SK-N-SH (cell line): ENCODE measurements around the gene WNT1. TPM values are rescaled to one million over a fixed set of nuclear protein-coding genes. Genes with fewer than 3 reads are reported as not detected.

Experiments used
- CTCF ChIA-PET: fragments of 300-600, 350-600 bp; formaldehyde crosslinking; extraction: SDS; loops from one replicate; lab custom pipeline; 2021; lab: Yijun Ruan, JAX
- POLR2A ChIA-PET: fragments of 350-600 bp; sonication (Branson Sonifier 250); formaldehyde crosslinking; extraction: SDS; loops from one replicate; lab custom pipeline; 2020; ENCODE audit warnings: antibody characterized with exemption, inconsistent platforms; lab: Yijun Ruan, JAX
- DNase-seq: peaks from one replicate; pipeline ENCODE4 v3.0.0; 2012
- H2AFZ ChIP-seq: fragments of 200-600 bp; sonication (generic); 2 replicates; pipeline ENCODE4 v1.8.1; 2016; ENCODE audit warnings: antibody characterized with exemption, mild to moderate bottlenecking, low read depth
- H3F3A ChIP-seq: fragments of 200-600 bp; sonication (generic); replicated peaks from 2 replicates; pipeline ENCODE3; 2016; ENCODE audit warnings: antibody characterized with exemption, mild to moderate bottlenecking; ENCODE audit not compliant: insufficient read depth
- H3K27ac ChIP-seq, 2 experiments: fragments of 200-500 bp in 1 of 2; fragments of 200-600 bp in 1 of 2; sonication (Bioruptor generic) in 1 of 2; sonication (generic), shearing (Covaris generic) in 1 of 2; 2 replicates each; pipeline versions ENCODE4 v1.5.1 to v1.6.1; 2014 to 2016; ENCODE audit warnings: low read depth in 2 of 2, inconsistent platforms in 1 of 2, low read length in 1 of 2, mild to moderate bottlenecking in 1 of 2, mixed read lengths in 1 of 2
- H3K27me3 ChIP-seq: fragments of 200-600 bp; sonication (generic), shearing (Covaris generic); 2 replicates; pipeline ENCODE4 v1.6.1; 2016; ENCODE audit warnings: mixed run types; ENCODE audit not compliant: insufficient read depth
- H3K36me3 ChIP-seq, 2 experiments: fragments of 200-500 bp in 1 of 2; fragments of 200-600 bp in 1 of 2; sonication (Bioruptor generic) in 1 of 2; sonication (generic) in 1 of 2; replicated peaks in 1 of 2; 2 replicates each; pipeline versions ENCODE3 to v1.5.1; 2014 to 2016; ENCODE audit warnings: low read length in 1 of 2, mild to moderate bottlenecking in 1 of 2; ENCODE audit not compliant: insufficient read depth in 2 of 2, control insufficient read depth in 1 of 2
- H3K4me1 ChIP-seq, 2 experiments: fragments of 200-500 bp in 1 of 2; fragments of 200-600 bp in 1 of 2; sonication (Bioruptor generic) in 1 of 2; sonication (generic), shearing (Covaris generic) in 1 of 2; 2 replicates each; pipeline versions ENCODE4 v1.5.1 to v1.6.1; 2014 to 2016; ENCODE audit warnings: low read depth in 1 of 2, low read length in 1 of 2, mixed run types in 1 of 2; ENCODE audit not compliant: insufficient read depth in 2 of 2, control insufficient read depth in 1 of 2
- H3K4me2 ChIP-seq: fragments of 200-600 bp; sonication (generic), shearing (Covaris generic); 2 replicates; pipeline ENCODE4 v1.6.1; 2017; ENCODE audit warnings: mixed run types
- H3K4me3 ChIP-seq, 2 experiments: fragments of 200-500 bp in 1 of 2; fragments of 200-600 bp in 1 of 2; sonication (Bioruptor generic) in 1 of 2; sonication (generic), shearing (Covaris generic) in 1 of 2; 2 replicates each; pipeline versions ENCODE4 v1.5.1 to v1.8.1; 2014 to 2016; ENCODE audit warnings: low read depth in 2 of 2, inconsistent platforms in 1 of 2, low read length in 1 of 2, mild to moderate bottlenecking in 1 of 2, mixed read lengths in 1 of 2, moderate library complexity in 1 of 2
- H3K79me2 ChIP-seq: fragments of 200-600 bp; sonication (generic); 2 replicates; pipeline ENCODE4 v1.8.1; 2017; ENCODE audit warnings: mild to moderate bottlenecking; ENCODE audit not compliant: insufficient read depth
- H3K9ac ChIP-seq: fragments of 200-600 bp; sonication (generic); 2 replicates; pipeline ENCODE4 v1.6.1; 2017; ENCODE audit warnings: mixed run types
- H3K9me2 ChIP-seq: fragments of 200-600 bp; sonication (generic); 2 replicates; pipeline ENCODE4 v1.6.1; 2017; ENCODE audit warnings: mixed run types
- H3K9me3 ChIP-seq: fragments of 200-600 bp; sonication (generic); 2 replicates; pipeline ENCODE4 v1.6.1; 2017; ENCODE audit warnings: mixed run types, mild to moderate bottlenecking, moderate library complexity
- H4K20me1 ChIP-seq: fragments of 200-600 bp; sonication (generic); 2 replicates; pipeline ENCODE4 v1.6.1; 2017; ENCODE audit warnings: mild to moderate bottlenecking, mixed run types; ENCODE audit not compliant: insufficient read depth
- REST ChIP-seq: IDR thresholded peaks from 2 replicates; pipeline ENCODE4 v1.6.1; 2012; ENCODE audit warnings: mild to moderate bottlenecking, low read depth, low read length, moderate library complexity
- WGBS: methylation state at CpG from one replicate; pipeline ENCODE4 v1.1.6; 2017; ENCODE audit warnings: low lambda C conversion rate; 5-methylcytosine and 5-hydroxymethylcytosine counted together
- polyA plus RNA-seq, 3 experiments: library from polyadenylated mRNA; depleted of rRNA; stranded (reverse); fragments of >200 nt; gene quantifications; 2 replicates each; pipeline ENCODE4 v1.2.3, GENCODE V29; 2012
- small RNA-seq, 7 experiments: library from RNA; depleted of rRNA; stranded (forward); fragments of <200 nt; gene quantifications; one replicate each; pipeline ENCODE3, GENCODE V24; 2012

The WNT1 gene
- polyA plus RNA-seq, 1 of the 3 experiments (the other 2 are of a cell fraction) = not detected

GRCh38 chr12:49031573-49032161 is 53.5 kb downstream of the WNT1 start:
- CTCF ChIA-PET = interaction anchor here (1.1 to 5.4 kb wide), 5 partner anchors 11 to 67 kb away, joined by 3 to 29 read pairs (median 4); no protein-coding TSS in a partner anchor
- H3K9me3 ChIP-seq = no peaks in the 10 kb centered on the region
- no peaks in the 10 kb centered on the region for H4K20me1 ChIP-seq
- H2AFZ ChIP-seq = no peak overlapping the region
- no peak overlapping the region; a peak in 1 of 4 replicates for H3K27ac ChIP-seq
- H3K36me3 ChIP-seq = peaks cover 44 to 82% of the 10 kb centered on the region in 2 experiments
- H3K4me1 ChIP-seq = no peaks in the 10 kb centered on the region
- H3K9ac ChIP-seq = no peak overlapping the region
- no peaks in the 10 kb centered on the region for H3K9me2 ChIP-seq
- no peak for TF ChIP-seq REST
- TF ChIP-seq, all 33 proteins: peak for 0
- Histone ChIP-seq H3F3A (no peaks in the 10 kb centered on the region), H3K79me2 (no peaks in the 10 kb centered on the region), H3K4me3 (no peak overlapping the region), H3K4me2 (no peak overlapping the region), H3K27me3 (no peaks in the 10 kb centered on the region)
- DNase-seq = no peak
- WGBS = 80% methylated on average over 1 of the region's 8 CpGs
- POLR2A ChIA-PET = interaction anchor here (1.0 to 1.6 kb wide), 2 partner anchors 10 to 12 kb away, joined by 3 to 5 read pairs; no protein-coding TSS in a partner anchor

Small RNA genes within 50 kb of the gene (small RNA-seq; reads per million reads assigned to genes)
- gene RNU6-940P = 0 reads per million in 7 experiments

Other genes with a start within 250 kb of the WNT1 start
- gene ADCY6, start 189.2 kb upstream of the WNT1 start, polyA plus RNA-seq (2012; rRNA removed) = 36.0 and 46.4 TPM in 2 replicates
- gene CACNB3, start 159.8 kb upstream of the WNT1 start, polyA plus RNA-seq (2012; rRNA removed) = 25.6 and 34.6 TPM in 2 replicates
- 50.4 and 52.5 TPM in 2 replicates for gene DDX23, start 126.2 kb upstream of the WNT1 start, polyA plus RNA-seq (2012; rRNA removed)
- 0.19 and 0.39 TPM in 2 replicates for gene RND1, start 112.5 kb upstream of the WNT1 start, polyA plus RNA-seq (2012; rRNA removed)
- 23.7 and 28.5 TPM in 2 replicates for gene FKBP11, start 52.8 kb upstream of the WNT1 start, polyA plus RNA-seq (2012; rRNA removed)
- gene ARF3, start 20.8 kb upstream of the WNT1 start, polyA plus RNA-seq (2012; rRNA removed) = 204 and 261 TPM in 2 replicates
- 0.11 and 0.18 TPM in 2 replicates for gene WNT10B, start 6.6 kb upstream of the WNT1 start, polyA plus RNA-seq (2012; rRNA removed)
- 0.20 and 0.24 TPM in 2 replicates for gene DDN, start 21.1 kb downstream of the WNT1 start, polyA plus RNA-seq (2012; rRNA removed)
- 75.1 and 113 TPM in 2 replicates for gene PRKAG1, start 40.5 kb downstream of the WNT1 start, polyA plus RNA-seq (2012; rRNA removed)
- gene KMT2D, start 82.5 kb downstream of the WNT1 start, polyA plus RNA-seq (2012; rRNA removed) = 16.3 and 30.5 TPM in 2 replicates
- gene RHEBL1, start 91.7 kb downstream of the WNT1 start, polyA plus RNA-seq (2012; rRNA removed) = 2.2 and 2.3 TPM in 2 replicates
- gene DHH, start 116.5 kb downstream of the WNT1 start, polyA plus RNA-seq (2012; rRNA removed) = 0.08 and 0.13 TPM in 2 replicates
- gene LMBR1L, start 132.5 kb downstream of the WNT1 start, polyA plus RNA-seq (2012; rRNA removed) = 43.0 and 61.4 TPM in 2 replicates
- gene TUBA1B, start 153.1 kb downstream of the WNT1 start, polyA plus RNA-seq (2012; rRNA removed) = 2,454 and 2,856 TPM in 2 replicates
- gene TUBA1A, start 210.8 kb downstream of the WNT1 start, polyA plus RNA-seq (2012; rRNA removed) = 1,427 and 1,906 TPM in 2 replicates